ENCODE results near the gene PDE2A.

PDE2A gene

DNA sequence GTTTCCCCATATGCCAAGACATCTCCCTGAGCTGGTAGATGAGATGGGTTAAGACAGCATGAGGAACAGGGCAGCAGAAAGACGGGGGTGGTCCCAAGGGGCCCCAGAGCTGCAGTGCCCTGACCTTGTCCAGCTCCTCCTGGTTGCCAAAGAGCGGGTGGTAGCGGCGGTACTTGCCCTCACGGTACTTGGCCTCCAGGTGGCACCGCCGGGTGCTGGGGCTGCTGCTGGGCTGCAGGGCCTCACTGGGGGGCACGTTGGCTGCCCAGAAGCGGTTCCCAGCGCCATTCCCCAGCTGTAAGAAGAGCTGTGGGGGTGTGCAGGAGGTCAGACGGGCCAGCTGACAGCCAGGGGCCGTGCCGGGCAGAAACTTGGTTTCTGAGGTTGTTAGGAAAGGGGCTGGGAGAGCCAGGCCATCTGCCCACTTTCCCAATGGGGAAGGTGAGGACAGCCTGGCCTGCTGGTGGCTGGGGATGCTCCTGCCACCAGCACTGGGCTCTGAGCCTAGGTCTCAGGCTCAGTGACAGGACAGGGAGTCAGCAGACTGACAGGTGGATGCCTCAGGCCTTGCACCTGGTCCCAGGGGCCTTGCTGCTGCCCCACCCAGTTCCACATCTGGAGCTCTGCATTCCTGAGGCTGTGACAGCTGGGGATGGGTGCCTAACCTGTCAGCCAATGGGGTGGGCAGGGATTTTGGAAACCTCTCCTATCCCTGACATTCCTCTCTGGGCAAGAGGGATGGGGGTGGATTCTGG, 30.0 kb upstream of the PDE2A start:
- no peaks in the 10 kb centered on the region for H3K27me3 Mint-ChIP-seq (ENCODE audit: low read depth)
- H3K9me3 Mint-ChIP-seq, result no peaks in the 10 kb centered on the region
- peaks cover 53% of the 10 kb centered on the region for H3K36me3 Mint-ChIP-seq (ENCODE audit: low read depth)
- H3K4me1 Mint-ChIP-seq, result peaks cover 61% of the 10 kb centered on the region
- TF ChIP-seq, protein P1, sequence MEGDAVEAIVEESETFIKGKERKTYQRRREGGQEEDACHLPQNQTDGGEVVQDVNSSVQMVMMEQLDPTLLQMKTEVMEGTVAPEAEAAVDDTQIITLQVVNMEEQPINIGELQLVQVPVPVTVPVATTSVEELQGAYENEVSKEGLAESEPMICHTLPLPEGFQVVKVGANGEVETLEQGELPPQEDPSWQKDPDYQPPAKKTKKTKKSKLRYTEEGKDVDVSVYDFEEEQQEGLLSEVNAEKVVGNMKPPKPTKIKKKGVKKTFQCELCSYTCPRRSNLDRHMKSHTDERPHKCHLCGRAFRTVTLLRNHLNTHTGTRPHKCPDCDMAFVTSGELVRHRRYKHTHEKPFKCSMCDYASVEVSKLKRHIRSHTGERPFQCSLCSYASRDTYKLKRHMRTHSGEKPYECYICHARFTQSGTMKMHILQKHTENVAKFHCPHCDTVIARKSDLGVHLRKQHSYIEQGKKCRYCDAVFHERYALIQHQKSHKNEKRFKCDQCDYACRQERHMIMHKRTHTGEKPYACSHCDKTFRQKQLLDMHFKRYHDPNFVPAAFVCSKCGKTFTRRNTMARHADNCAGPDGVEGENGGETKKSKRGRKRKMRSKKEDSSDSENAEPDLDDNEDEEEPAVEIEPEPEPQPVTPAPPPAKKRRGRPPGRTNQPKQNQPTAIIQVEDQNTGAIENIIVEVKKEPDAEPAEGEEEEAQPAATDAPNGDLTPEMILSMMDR (IDR thresholded peaks at IDR 0.05; ENCODE audit: unreplicated experiment in 3 of 3), result no peak
- H3K4me3 Mint-ChIP-seq, result peak overlapping the region; percentile 79 to 92 (median 90)
- peak overlapping the region; percentile 98 to 99 (median 99) for H3K27ac Mint-ChIP-seq

DNA sequence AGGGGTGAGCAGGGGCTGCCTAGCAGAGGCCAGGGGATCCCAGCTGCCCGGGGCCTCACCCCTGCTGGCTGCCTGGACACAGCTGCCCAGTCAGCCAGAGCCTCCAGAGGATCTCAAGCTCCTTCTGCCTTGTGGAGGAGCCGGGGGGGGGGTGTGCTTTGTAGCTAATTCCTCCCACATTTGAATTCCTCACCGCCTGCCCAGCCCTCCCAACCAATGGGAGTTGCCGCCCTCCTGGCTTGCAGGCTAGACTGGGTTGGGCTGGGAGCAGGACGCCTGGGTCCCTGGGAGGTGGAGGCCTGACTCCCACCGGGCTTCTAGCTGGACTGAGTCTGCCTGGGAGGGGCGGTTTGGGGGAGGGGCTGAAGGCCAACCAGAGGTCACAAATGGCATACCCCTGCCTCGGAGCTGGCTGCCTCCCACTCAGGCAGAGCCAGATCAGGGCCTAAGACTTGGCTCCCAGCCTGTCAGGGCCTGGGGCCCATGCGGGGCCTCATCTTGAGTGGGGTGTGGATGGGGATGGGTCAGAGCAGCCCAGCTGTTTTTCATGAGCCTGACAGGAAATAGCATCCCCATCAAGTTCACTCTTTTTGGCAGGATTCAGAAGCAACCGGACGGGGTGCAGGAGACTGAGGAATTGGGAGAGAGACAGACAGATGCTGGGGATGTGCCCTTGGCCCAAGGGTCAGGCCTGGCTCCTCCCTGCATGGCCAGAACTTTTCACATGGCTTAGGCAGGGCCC, 29.2 kb upstream of the PDE2A start:
- H3K9me3 Mint-ChIP-seq, result no peaks in the 10 kb centered on the region
- H3K27me3 Mint-ChIP-seq (ENCODE audit: low read depth), result no peaks in the 10 kb centered on the region
- TF ChIP-seq, protein P1 (IDR thresholded peaks at IDR 0.05; ENCODE audit: unreplicated experiment in 3 of 3), result no peak
- peaks cover 61% of the 10 kb centered on the region for H3K4me1 Mint-ChIP-seq
- H3K36me3 Mint-ChIP-seq (ENCODE audit: low read depth), result peaks cover 54% of the 10 kb centered on the region
- peak overlapping the region; percentile 98 to 99 (median 99) for H3K27ac Mint-ChIP-seq
- H3K4me3 Mint-ChIP-seq, result peak overlapping the region; percentile 79 to 92 (median 90)

DNA sequence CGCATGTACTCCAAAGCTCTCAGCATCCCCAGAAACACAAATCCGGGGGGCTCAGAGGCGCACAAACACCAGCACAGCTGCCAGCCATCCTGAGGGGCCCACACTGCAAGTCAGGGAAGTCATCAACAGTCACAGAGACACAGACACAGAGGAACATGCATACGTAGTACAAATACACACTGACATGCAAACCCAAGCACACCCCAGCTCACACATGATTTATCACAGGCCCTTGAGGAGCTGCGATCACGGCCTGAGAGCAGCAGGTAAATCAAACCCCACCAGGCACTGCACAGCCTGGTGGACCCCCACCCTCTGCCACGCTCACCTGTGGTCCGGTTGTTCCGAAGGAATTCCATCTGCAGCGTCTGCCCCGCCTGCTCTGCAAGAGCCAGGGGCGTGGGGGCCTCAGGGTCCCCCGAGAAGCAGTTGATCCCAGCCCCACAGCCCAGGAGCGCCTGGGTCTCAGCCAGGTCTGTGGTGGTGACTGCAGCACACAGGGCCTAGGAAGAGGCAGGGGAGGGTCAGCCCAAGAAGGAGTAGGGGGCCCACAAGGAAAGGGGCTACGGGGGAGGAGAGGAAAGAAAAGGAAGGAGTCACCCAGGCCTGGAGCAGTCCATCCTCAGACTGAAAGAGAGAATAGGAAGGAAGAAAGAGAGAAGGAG, 28.5 kb upstream of the PDE2A start:
- peak overlapping the region; percentile 79 to 92 (median 90) for H3K4me3 Mint-ChIP-seq
- peaks cover 61% of the 10 kb centered on the region for H3K4me1 Mint-ChIP-seq
- H3K27me3 Mint-ChIP-seq (ENCODE audit: low read depth), result no peaks in the 10 kb centered on the region
- peaks cover 52% of the 10 kb centered on the region for H3K36me3 Mint-ChIP-seq (ENCODE audit: low read depth)
- peak overlapping the region; percentile 98 to 99 (median 99) for H3K27ac Mint-ChIP-seq
- H3K9me3 Mint-ChIP-seq, result no peaks in the 10 kb centered on the region
- TF ChIP-seq, protein P1 (IDR thresholded peaks at IDR 0.05; ENCODE audit: unreplicated experiment in 3 of 3), result no peak

DNA sequence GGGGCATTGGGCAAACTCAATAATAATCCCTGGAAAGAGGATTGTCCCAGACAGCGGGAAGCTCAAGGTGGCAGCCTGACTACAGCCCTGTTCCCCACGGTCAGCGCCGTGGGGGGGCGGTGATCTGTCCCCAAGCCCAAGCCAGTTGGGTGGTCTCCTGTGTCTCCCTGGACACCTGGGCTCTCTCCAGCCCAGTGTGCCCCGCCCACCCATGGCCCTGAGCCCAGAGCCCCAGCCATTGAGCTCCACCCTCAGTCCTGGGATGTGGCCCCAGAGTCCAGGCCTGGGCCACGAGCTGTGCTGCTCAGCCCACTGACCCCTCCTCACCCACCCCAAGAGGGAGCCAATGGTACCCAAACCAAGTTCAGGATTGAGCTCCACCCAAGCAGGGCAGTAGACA, 27.9 kb upstream of the PDE2A start:
- Mint-ChIP-seq H3K4me1 (peaks cover 61% of the 10 kb centered on the region), H3K36me3 (ENCODE audit: low read depth) (peaks cover 46% of the 10 kb centered on the region), H3K27ac (peak overlapping the region; percentile 98 to 99 (median 99)), H3K4me3 (peak overlapping the region; percentile 79 to 92 (median 90)), H3K27me3 (ENCODE audit: low read depth) (no peaks in the 10 kb centered on the region), H3K9me3 (no peaks in the 10 kb centered on the region)
- TF ChIP-seq, protein P1 (IDR thresholded peaks at IDR 0.05; ENCODE audit: unreplicated experiment in 3 of 3), result no peak

DNA sequence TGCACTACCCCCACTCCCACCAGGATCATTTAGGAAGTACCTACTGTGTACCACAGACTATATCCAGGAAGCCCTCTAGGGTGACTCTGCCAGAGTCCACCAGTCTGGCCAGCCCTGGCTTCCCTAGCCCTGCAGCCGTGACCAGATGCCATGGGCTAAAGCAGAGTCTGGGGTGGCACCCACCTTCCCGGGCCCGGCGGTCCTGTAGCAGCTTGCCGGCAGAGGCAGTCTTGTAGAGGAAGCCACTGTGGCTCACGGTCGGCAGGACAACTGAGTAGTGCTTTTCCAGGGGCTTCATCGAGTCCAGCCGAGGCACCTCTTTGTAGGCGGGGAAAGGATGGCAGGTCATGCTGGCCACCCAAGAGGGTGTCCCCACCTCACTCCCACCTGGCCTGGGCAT, 27.2 kb upstream of the PDE2A start:
- peak overlapping the region; percentile 64 to 79 (median 77) for H3K4me3 Mint-ChIP-seq
- H3K27me3 Mint-ChIP-seq (ENCODE audit: low read depth), result no peaks in the 10 kb centered on the region
- H3K4me1 Mint-ChIP-seq, result peaks cover 55% of the 10 kb centered on the region
- H3K27ac Mint-ChIP-seq, result peak overlapping the region; percentile 51 to 99 (median 72)
- TF ChIP-seq, protein P1 (IDR thresholded peaks at IDR 0.05; ENCODE audit: unreplicated experiment in 3 of 3), result no peak
- no peaks in the 10 kb centered on the region for H3K9me3 Mint-ChIP-seq
- peaks cover 39% of the 10 kb centered on the region for H3K36me3 Mint-ChIP-seq (ENCODE audit: low read depth)
